Astrocyte of the hippocampus (primary cell): ENCODE data around the gene MMP1.
A peak's percentile ranks its signal among the peaks of the same experiment; 100 is the strongest.
"Not testable (repeated sequence)": the region's sequence is repeated elsewhere in the genome, so short reads cannot be mapped to it uniquely, and the experiment has no call there.

Source experiments
- DNase-seq: peaks from one replicate; pipeline ENCODE4 v3.0.0; 2011; ENCODE audit warnings: low read depth, low spot score

MMP1 gene

GRCh38 chr11:102761646-102762238 is 36.2 kb downstream of the MMP1 start:
- DNase-seq, result peak; percentile 46

- peak; percentile 31 for DNase-seq
Observed at GRCh38 chr11:102760344-102761035, 37.5 kb downstream of the MMP1 start.

- no peak for DNase-seq
Observed at GRCh38 chr11:102757823-102758549, 40.0 kb downstream of the MMP1 start.

GRCh38 chr11:102753267-102753666 is 44.7 kb downstream of the MMP1 start:
- no peak for DNase-seq

- DNase-seq, result no peak
Observed at GRCh38 chr11:102751673-102752072, 46.3 kb downstream of the MMP1 start.

GRCh38 chr11:102749101-102749722 is 48.7 kb downstream of the MMP1 start:
- DNase-seq, result no peak

GRCh38 chr11:102746746-102747578 is 51.0 kb downstream of the MMP1 start:
- not testable (repeated sequence) for DNase-seq
